Gastrocnemius medialis (tissue), 4 donors: ENCODE results near the gene GNL1. TPM values are rescaled to one million over a fixed set of nuclear protein-coding genes. Genes with fewer than 3 reads are reported as not detected.
"Not testable (repeated sequence)": the region's sequence is repeated elsewhere in the genome, so short reads cannot be mapped to it uniquely, and the experiment has no call there.

Experiments
- ATAC-seq, 2 donors: fragments of 150-250 bp; one replicate each; pipeline ENCODE4 v1.9.1; 2016
- DNase-seq, 2 donors: peaks; one replicate each; pipeline ENCODE4 v3.0.0-alpha.2; 2019
- H3K27ac ChIP-seq, 4 donors: fragments of 200-600 bp; sonication (generic); 1 replicate in 1 of 4; 2 replicates in 3 of 4; pipeline ENCODE4 v1.5.1; 2016 to 2018; ENCODE audit warnings: mild to moderate bottlenecking in 2 of 4, moderate library complexity in 1 of 4
- H3K27me3 ChIP-seq, 3 donors: fragments of 200-600 bp; sonication (generic) in 2 of 3; 1 replicate in 1 of 3; 2 replicates in 2 of 3; pipeline versions ENCODE4 v1.5.1 to v1.6.0; 2016 to 2019; ENCODE audit warnings: mild to moderate bottlenecking in 1 of 3, moderate library complexity in 1 of 3
- H3K36me3 ChIP-seq, 2 donors: fragments of 200-600 bp; sonication (generic) in 1 of 2; one replicate each; pipeline ENCODE4 v1.5.1; 2017 to 2018
- H3K4me1 ChIP-seq, 2 donors: fragments of 200-600 bp; sonication (generic) in 1 of 2; one replicate each; pipeline ENCODE4 v1.5.1; 2016 to 2017; ENCODE audit warnings: mild to moderate bottlenecking in 2 of 2
- H3K4me3 ChIP-seq, 4 donors: fragments of 200-600 bp; sonication (generic) in 3 of 4; 1 replicate in 1 of 4; 2 replicates in 3 of 4; pipeline ENCODE4 v1.5.1; 2016 to 2019; ENCODE audit warnings: mild to moderate bottlenecking in 2 of 4
- H3K9me3 ChIP-seq, 3 donors: fragments of 200-600 bp; sonication (generic) in 2 of 3; 1 replicate in 1 of 3; 2 replicates in 2 of 3; pipeline ENCODE4 v1.5.1; 2016 to 2019
- POLR2A ChIP-seq, 2 donors: fragments of 450-650 bp; IDR thresholded peaks; one replicate each; pipeline ENCODE4 v1.6.1; 2017; ENCODE audit warnings: antibody characterized with exemption in 2 of 2, mild to moderate bottlenecking in 2 of 2, moderate library complexity in 2 of 2
- in situ Hi-C, 4 donors: fragments of 200-750 bp; cut with MboI; loops; one replicate each; pipeline versions ENCODE4 v1.15.0 to v1.8.0; 2017; ENCODE audit warnings: low sequenced_read_pairs in 4 of 4
- intact Hi-C: fragments of 100-400 bp; cut with DNase I; formaldehyde crosslinking; loops from one replicate; pipeline ENCODE4 v1.15.1; 2023; ENCODE audit warnings: low total_unique reads
- total RNA-seq, 4 donors: library from RNA; depleted of rRNA; stranded (reverse); fragments of >200 nt; gene quantifications; one replicate each; pipeline versions ENCODE4 v1.1.0 to v1.2.3, GENCODE V29; 2016
- TF ChIP-seq, protein P1 (sequence below), 5 experiments: fragments of 450-650 bp in 3 of 5; fragments of 200-600 bp in 2 of 5; sonication (generic) in 2 of 5; IDR thresholded peaks in 4 of 5; conservative IDR thresholded peaks in 1 of 5; 1 replicate in 4 of 5; 2 replicates in 1 of 5; pipeline ENCODE4 v1.5.1; 2016 to 2019; ENCODE audit warnings: antibody characterized with exemption in 5 of 5, mild to moderate bottlenecking in 3 of 5, moderate library complexity in 3 of 5

Gene GNL1
- total RNA-seq, 4 donors from 2014 or later, result 13.2 to 16.0 (median 14.9) TPM

DNA sequence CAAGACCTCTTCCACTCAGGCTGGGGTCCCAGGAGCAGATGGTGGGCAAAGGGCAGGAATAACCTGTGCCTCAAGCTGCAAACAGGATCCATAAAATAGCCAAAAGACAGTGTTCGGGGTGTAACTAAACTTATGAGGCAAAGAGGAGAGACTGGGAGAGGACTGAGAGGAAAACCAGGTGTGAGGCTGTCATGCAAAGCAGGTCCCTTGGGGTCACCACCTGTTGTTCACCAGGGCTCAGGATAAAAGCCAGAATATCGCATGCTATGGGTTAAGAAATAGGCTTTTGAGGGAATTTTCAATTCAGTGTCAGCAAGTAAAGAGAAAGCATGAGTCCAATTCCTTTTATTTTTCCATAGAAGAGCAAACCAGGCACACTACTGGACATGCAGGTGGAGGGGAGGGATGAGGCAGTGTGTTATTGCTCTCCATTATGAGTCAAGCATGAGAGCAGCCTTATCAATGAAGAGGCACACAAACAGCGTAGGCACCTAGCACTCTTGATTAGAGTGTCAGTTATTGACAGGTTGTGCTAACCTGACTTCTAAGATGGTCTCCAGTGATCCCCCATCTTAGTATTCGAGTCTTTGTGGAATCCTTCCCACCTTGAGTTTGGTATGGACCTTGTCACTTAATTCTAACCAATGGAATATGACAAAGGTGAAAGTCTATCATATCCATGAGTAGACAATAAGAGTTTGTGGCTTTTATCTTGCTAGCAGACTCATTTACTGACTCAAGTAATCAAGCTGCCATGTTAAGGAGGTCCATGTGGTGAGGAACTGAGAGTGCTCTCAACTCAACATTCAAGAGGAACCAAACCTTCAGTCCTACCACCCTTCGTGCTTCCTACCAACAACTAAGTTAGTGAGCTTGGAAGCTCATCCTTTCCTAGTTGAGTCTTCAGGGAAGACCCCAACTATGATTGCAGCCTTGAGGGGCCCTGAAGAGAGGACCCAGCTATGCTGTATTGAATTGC, 48.2 kb downstream of the GNL1 start:
- in situ Hi-C loops, result no loop called here
- TF ChIP-seq, protein P1, sequence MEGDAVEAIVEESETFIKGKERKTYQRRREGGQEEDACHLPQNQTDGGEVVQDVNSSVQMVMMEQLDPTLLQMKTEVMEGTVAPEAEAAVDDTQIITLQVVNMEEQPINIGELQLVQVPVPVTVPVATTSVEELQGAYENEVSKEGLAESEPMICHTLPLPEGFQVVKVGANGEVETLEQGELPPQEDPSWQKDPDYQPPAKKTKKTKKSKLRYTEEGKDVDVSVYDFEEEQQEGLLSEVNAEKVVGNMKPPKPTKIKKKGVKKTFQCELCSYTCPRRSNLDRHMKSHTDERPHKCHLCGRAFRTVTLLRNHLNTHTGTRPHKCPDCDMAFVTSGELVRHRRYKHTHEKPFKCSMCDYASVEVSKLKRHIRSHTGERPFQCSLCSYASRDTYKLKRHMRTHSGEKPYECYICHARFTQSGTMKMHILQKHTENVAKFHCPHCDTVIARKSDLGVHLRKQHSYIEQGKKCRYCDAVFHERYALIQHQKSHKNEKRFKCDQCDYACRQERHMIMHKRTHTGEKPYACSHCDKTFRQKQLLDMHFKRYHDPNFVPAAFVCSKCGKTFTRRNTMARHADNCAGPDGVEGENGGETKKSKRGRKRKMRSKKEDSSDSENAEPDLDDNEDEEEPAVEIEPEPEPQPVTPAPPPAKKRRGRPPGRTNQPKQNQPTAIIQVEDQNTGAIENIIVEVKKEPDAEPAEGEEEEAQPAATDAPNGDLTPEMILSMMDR (IDR thresholded peaks at IDR 0.05 in 4 of 5, conservative IDR thresholded peaks at IDR 0.05 in 1 of 5), result no peak

DNA sequence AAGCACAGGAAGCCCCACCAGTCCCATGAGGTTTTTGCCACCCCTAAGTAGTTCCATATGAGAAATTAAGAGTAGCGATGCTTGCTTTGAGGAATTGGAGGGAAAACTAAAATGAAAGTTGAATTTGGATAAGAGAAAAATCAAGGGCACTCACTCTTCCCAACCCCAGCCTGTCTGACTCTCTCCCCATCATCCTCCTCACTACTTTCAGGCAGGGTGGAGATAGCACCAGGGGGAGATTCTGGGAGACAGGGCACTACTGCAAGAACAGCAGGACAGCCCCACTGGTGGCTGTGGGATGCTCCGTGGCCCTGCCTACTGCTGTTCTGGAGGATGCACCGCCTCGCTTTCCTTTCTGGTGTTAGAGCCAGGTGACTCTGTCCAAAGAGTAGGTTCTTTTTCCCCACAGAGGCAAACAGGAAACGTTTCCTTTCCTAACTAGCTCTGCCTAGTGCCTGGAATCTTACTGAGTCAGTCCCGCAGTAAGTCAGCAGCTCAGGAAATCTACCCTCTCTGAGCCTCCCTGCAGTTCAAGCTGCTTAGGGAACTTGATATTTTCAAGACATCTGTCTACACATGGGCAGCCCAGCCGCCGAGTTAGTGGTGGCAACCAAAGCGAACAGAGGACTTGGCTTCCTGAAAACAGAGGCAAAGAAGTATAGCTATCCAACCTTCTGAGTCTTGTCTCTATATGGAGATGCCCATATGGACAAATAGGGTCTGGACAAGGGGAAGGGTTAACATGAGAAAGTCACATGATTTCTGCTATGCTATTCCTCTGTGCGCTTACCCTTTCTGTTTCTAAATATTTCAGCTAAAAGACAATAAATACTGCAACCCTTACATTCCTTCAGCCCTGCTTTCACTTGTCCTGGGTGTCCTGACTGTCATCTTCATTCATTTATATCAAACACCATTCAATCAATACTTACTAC, 55.6 kb downstream of the GNL1 start:
- no peak overlapping the region for H3K4me3 ChIP-seq
- ATAC-seq (peak; percentile 64 to 76), DNase-seq (no peak)
- in situ Hi-C loops (no loop called here), intact Hi-C loops (no loop called here)
- H3K9me3 ChIP-seq, result no peaks in the 10 kb centered on the region
- no peaks in the 10 kb centered on the region for H3K36me3 ChIP-seq
- TF ChIP-seq, protein P1 (IDR thresholded peaks at IDR 0.05 in 4 of 5, conservative IDR thresholded peaks at IDR 0.05 in 1 of 5), result no peak
- TF ChIP-seq POLR2A (IDR thresholded peaks at IDR 0.05), result peak in 1 of 2 donors; percentile 35
- peak overlapping the region; percentile 47 to 73 (median 69) for H3K27ac ChIP-seq
- no peaks in the 10 kb centered on the region for H3K4me1 ChIP-seq
- no peaks in the 10 kb centered on the region for H3K27me3 ChIP-seq

More for the DNA sequence above, 48.2 kb downstream of the GNL1 start:
- Histone ChIP-seq H3K27me3 (no peaks in the 10 kb centered on the region), H3K9me3 (no peaks in the 10 kb centered on the region), H3K4me3 (no peak overlapping the region), H3K36me3 (no peaks in the 10 kb centered on the region), H3K27ac (peak overlapping the region in 1 of 4 donors; percentile 28), H3K4me1 (no peaks in the 10 kb centered on the region)
- DNase-seq (no peak), ATAC-seq (no peak)
- intact Hi-C loops, result no loop called here

DNA sequence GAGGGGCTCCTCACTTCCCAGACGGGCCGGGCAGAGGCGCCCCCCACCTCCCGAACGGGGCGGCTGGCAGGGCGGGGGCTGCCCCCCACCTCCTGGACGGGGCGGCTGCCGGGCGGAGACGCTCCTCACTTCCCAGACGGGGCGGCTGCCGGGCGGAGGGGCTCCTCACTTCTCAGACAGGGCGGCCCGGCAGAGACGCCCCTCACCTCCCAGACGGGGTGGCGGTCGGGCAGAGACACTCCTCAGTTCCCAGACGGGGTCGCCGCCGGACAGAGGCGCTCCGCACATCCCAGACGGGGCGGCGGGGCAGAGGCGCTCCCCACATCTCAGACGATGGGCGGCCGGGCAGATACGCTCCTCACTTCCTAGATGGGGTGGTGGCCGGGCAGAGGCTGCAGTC, 57.6 kb downstream of the GNL1 start:
- H3K27ac ChIP-seq, H3K4me3 ChIP-seq, H3K4me1 ChIP-seq, ATAC-seq, intact Hi-C loops, DNase-seq, H3K36me3 ChIP-seq, H3K27me3 ChIP-seq, in situ Hi-C loops, H3K9me3 ChIP-seq: not testable (repeated sequence)

DNA sequence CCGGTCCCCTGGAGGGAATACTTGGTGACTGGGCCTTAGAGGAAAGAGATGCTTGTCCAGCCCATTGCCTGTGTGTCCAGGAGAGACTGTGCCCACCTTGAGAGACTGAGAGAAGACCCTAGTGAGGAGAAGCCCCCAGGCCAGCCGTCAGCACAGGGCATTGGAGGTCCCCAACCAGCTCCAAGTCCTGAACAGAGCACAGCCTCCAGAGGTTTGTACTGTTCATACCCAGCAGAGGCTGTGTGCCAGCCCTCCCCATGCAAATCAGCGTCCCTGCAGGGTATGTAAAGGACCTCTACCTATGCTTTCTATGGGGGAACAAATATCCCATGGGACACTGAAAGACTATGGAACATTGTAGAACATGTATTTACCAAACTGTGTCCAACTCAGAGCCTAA, 58.6 kb downstream of the GNL1 start:
- H3K4me1 ChIP-seq, result no peaks in the 10 kb centered on the region
- no peaks in the 10 kb centered on the region for H3K9me3 ChIP-seq
- ATAC-seq (no peak), DNase-seq (no peak)
- H3K27ac ChIP-seq, result no peak overlapping the region
- in situ Hi-C loops (no loop called here), intact Hi-C loops (no loop called here)
- H3K27me3 ChIP-seq, result no peaks in the 10 kb centered on the region
- TF ChIP-seq, protein P1 (IDR thresholded peaks at IDR 0.05 in 4 of 5, conservative IDR thresholded peaks at IDR 0.05 in 1 of 5), result no peak
- TF ChIP-seq POLR2A (IDR thresholded peaks at IDR 0.05), result no peak
- no peak overlapping the region for H3K4me3 ChIP-seq
- peaks cover 0 to 6% of the 10 kb centered on the region in 2 donors for H3K36me3 ChIP-seq

DNA sequence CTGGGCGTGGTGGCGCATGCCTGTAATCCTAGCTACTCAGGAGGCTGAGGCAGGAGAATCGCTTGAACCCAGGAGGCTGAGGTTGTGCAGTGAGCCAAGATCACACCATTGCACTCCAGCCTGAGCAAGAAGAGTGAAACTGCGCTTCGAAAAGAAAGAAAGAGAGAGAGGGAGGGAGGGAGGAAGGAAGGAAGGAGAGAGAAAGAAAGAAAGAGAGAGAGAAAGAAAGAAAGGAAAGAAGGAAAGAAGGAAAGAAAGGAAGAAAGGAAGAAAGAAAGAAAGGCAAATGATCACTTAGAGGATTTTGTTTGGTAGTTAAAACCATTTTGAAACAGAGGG, 59.1 kb downstream of the GNL1 start:
- H3K4me3 ChIP-seq, H3K9me3 ChIP-seq, ATAC-seq, in situ Hi-C loops, DNase-seq, intact Hi-C loops, H3K27me3 ChIP-seq, H3K4me1 ChIP-seq: not testable (repeated sequence)
- Histone ChIP-seq H3K27ac (peak overlapping the region in 3 of 4 donors; percentile 65 to 73 (median 66)), H3K36me3 (peaks cover 0 to 11% of the 10 kb centered on the region in 2 donors)
